ENCODE measurements around the gene PEX26.

- no peak for TF ChIP-seq GATA2 (IDR thresholded peaks at IDR 0.05; ENCODE audit: low read depth, low read length)
- no peak for TF ChIP-seq GATA3 (IDR thresholded peaks at IDR 0.05; ENCODE audit: low read depth, low read length)
Measured at GRCh38 chr22:18059991-18060390, 17.8 kb upstream of the PEX26 start.

Data from SH-SY5Y (cell line).